Activated T-cell treated with anti-CD3 and anti-CD28 coated beads, Interleukin-2, amount 50 U/mL, for 4 hours (primary cell): ENCODE measurements around the gene SLC7A9. TPM values are rescaled to one million over a fixed set of nuclear protein-coding genes. Genes with fewer than 3 reads are reported as not detected.
"Not testable (repeated sequence)": the region's sequence is repeated elsewhere in the genome, so short reads cannot be mapped to it uniquely, and the experiment has no call there.

Experiments used
- ATAC-seq, 2 donors: fragments of 200-7000 bp; cut with Tn5 transposase; one replicate each; pipeline ENCODE4 v1.10.0; 2021
- DNase-seq: peaks from one replicate; pipeline ENCODE4 v3.0.0-alpha.2; 2020
- H3K27me3 Mint-ChIP-seq: one replicate; pipeline ENCODE4 v1.8.0; 2021; ENCODE audit warnings: low read depth, mixed read lengths
- H3K36me3 Mint-ChIP-seq: one replicate; pipeline ENCODE4 v1.8.0; 2022; ENCODE audit warnings: mixed read lengths; ENCODE audit not compliant: insufficient read depth
- H3K4me1 Mint-ChIP-seq: one replicate; pipeline ENCODE4 v1.8.0; 2021; ENCODE audit warnings: low read depth, mixed read lengths
- H3K4me3 Mint-ChIP-seq: one replicate; pipeline ENCODE4 v1.8.0; 2021; ENCODE audit warnings: mild to moderate bottlenecking, moderate library complexity, mixed read lengths
- H3K9me3 Mint-ChIP-seq: one replicate; pipeline ENCODE4 v1.8.0; 2021; ENCODE audit warnings: mixed read lengths
- total RNA-seq, 3 donors: library from RNA; stranded (reverse); gene quantifications; one replicate each; pipeline ENCODE4 v1.2.1, GENCODE V29; 2021

The SLC7A9 gene
- total RNA-seq, 3 donors from 2014 or later: not detected

- ATAC-seq (no peak), DNase-seq (no peak)
- H3K27me3 Mint-ChIP-seq: no peaks in the 10 kb centered on the region
- H3K4me3 Mint-ChIP-seq: no peak overlapping the region
- peaks cover 28% of the 10 kb centered on the region for H3K9me3 Mint-ChIP-seq
- peaks cover 4% of the 10 kb centered on the region for H3K4me1 Mint-ChIP-seq
- peaks cover 38% of the 10 kb centered on the region for H3K36me3 Mint-ChIP-seq
Measured at GRCh38 chr19:32891609-32892008, 22.0 kb upstream of the SLC7A9 start.

- ATAC-seq (no peak), DNase-seq (no peak)
- Mint-ChIP-seq H3K36me3 (peaks cover 41% of the 10 kb centered on the region), H3K4me3 (no peak overlapping the region), H3K9me3 (peaks cover 28% of the 10 kb centered on the region), H3K4me1 (peaks cover 2% of the 10 kb centered on the region), H3K27me3 (no peaks in the 10 kb centered on the region)
Measured at GRCh38 chr19:32890841-32891240, 21.3 kb upstream of the SLC7A9 start.

- Mint-ChIP-seq H3K4me3 (no peak overlapping the region), H3K36me3 (peaks cover 41% of the 10 kb centered on the region), H3K9me3 (peaks cover 28% of the 10 kb centered on the region), H3K27me3 (no peaks in the 10 kb centered on the region), H3K4me1 (peaks cover 2% of the 10 kb centered on the region)
- DNase-seq (no peak), ATAC-seq (no peak)
Measured at GRCh38 chr19:32890326-32890725, 20.8 kb upstream of the SLC7A9 start.

- DNase-seq (no peak), ATAC-seq (no peak)
- H3K4me3 Mint-ChIP-seq: no peak overlapping the region
- H3K9me3 Mint-ChIP-seq: peaks cover 24% of the 10 kb centered on the region
- no peaks in the 10 kb centered on the region for H3K4me1 Mint-ChIP-seq
- no peaks in the 10 kb centered on the region for H3K27me3 Mint-ChIP-seq
- H3K36me3 Mint-ChIP-seq: peaks cover 32% of the 10 kb centered on the region
Measured at GRCh38 chr19:32889137-32889934, 19.8 kb upstream of the SLC7A9 start.

- peaks cover 18% of the 10 kb centered on the region for H3K36me3 Mint-ChIP-seq
- DNase-seq (no peak), ATAC-seq (no peak)
- no peak overlapping the region for H3K4me3 Mint-ChIP-seq
- H3K9me3 Mint-ChIP-seq: peaks cover 9% of the 10 kb centered on the region
- no peaks in the 10 kb centered on the region for H3K27me3 Mint-ChIP-seq
- no peaks in the 10 kb centered on the region for H3K4me1 Mint-ChIP-seq
Measured at GRCh38 chr19:32887572-32888215, 18.1 kb upstream of the SLC7A9 start.

- Mint-ChIP-seq H3K4me1 (no peaks in the 10 kb centered on the region), H3K4me3 (no peak overlapping the region), H3K27me3 (no peaks in the 10 kb centered on the region), H3K9me3 (peaks cover under 1% of the 10 kb centered on the region), H3K36me3 (peaks cover 8% of the 10 kb centered on the region)
- ATAC-seq (no peak), DNase-seq (no peak)
Measured at GRCh38 chr19:32886241-32886640, 16.7 kb upstream of the SLC7A9 start.

GRCh38 chr19:32885255-32885654, 15.7 kb upstream of the SLC7A9 start:
- not testable (repeated sequence) for H3K4me3 Mint-ChIP-seq, H3K9me3 Mint-ChIP-seq, H3K27me3 Mint-ChIP-seq, ATAC-seq, H3K36me3 Mint-ChIP-seq, H3K4me1 Mint-ChIP-seq, DNase-seq

- Mint-ChIP-seq H3K4me3 (no peak overlapping the region), H3K9me3 (no peaks in the 10 kb centered on the region), H3K36me3 (peaks cover 14% of the 10 kb centered on the region), H3K27me3 (no peaks in the 10 kb centered on the region), H3K4me1 (no peaks in the 10 kb centered on the region)
- DNase-seq (no peak), ATAC-seq (no peak)
Measured at GRCh38 chr19:32881766-32882165, 12.2 kb upstream of the SLC7A9 start.

GRCh38 chr19:32880622-32881021, 11.1 kb upstream of the SLC7A9 start:
- no peak for ATAC-seq
- no peak for DNase-seq
- H3K36me3 Mint-ChIP-seq: peaks cover 9% of the 10 kb centered on the region
- H3K4me3 Mint-ChIP-seq: no peak overlapping the region
- H3K9me3 Mint-ChIP-seq: no peaks in the 10 kb centered on the region
- no peaks in the 10 kb centered on the region for H3K4me1 Mint-ChIP-seq
- no peaks in the 10 kb centered on the region for H3K27me3 Mint-ChIP-seq

- no peak for ATAC-seq
- H3K36me3 Mint-ChIP-seq: peaks cover 9% of the 10 kb centered on the region
- no peak overlapping the region for H3K4me3 Mint-ChIP-seq
- DNase-seq: no peak
- H3K4me1 Mint-ChIP-seq: no peaks in the 10 kb centered on the region
- no peaks in the 10 kb centered on the region for H3K27me3 Mint-ChIP-seq
- H3K9me3 Mint-ChIP-seq: no peaks in the 10 kb centered on the region
Measured at GRCh38 chr19:32879741-32880140, 10.2 kb upstream of the SLC7A9 start.

GRCh38 chr19:32878988-32879387, 9.4 kb upstream of the SLC7A9 start:
- no peaks in the 10 kb centered on the region for H3K9me3 Mint-ChIP-seq
- H3K4me3 Mint-ChIP-seq: no peak overlapping the region
- ATAC-seq: no peak
- H3K27me3 Mint-ChIP-seq: no peaks in the 10 kb centered on the region
- H3K36me3 Mint-ChIP-seq: peaks cover 7% of the 10 kb centered on the region
- no peaks in the 10 kb centered on the region for H3K4me1 Mint-ChIP-seq
- DNase-seq: no peak

- Mint-ChIP-seq H3K36me3 (peaks cover 7% of the 10 kb centered on the region), H3K4me3 (no peak overlapping the region), H3K4me1 (no peaks in the 10 kb centered on the region), H3K27me3 (no peaks in the 10 kb centered on the region), H3K9me3 (no peaks in the 10 kb centered on the region)
- ATAC-seq (no peak), DNase-seq (no peak)
Measured at GRCh38 chr19:32877977-32878745, 8.6 kb upstream of the SLC7A9 start.

- no peak overlapping the region for H3K4me3 Mint-ChIP-seq
- H3K36me3 Mint-ChIP-seq: peaks cover 7% of the 10 kb centered on the region
- no peaks in the 10 kb centered on the region for H3K27me3 Mint-ChIP-seq
- no peaks in the 10 kb centered on the region for H3K9me3 Mint-ChIP-seq
- no peak for DNase-seq
- H3K4me1 Mint-ChIP-seq: no peaks in the 10 kb centered on the region
- ATAC-seq: no peak
Measured at GRCh38 chr19:32877323-32877912, 7.9 kb upstream of the SLC7A9 start.

GRCh38 chr19:32876919-32877285, 7.3 kb upstream of the SLC7A9 start:
- Mint-ChIP-seq H3K9me3 (no peaks in the 10 kb centered on the region), H3K27me3 (no peaks in the 10 kb centered on the region), H3K36me3 (peaks cover 7% of the 10 kb centered on the region), H3K4me3 (no peak overlapping the region), H3K4me1 (no peaks in the 10 kb centered on the region)
- DNase-seq: no peak
- ATAC-seq: no peak
